NCI-H69 (cell line): ENCODE measurements around the gene LRTM2.

Experiments
- DNase-seq: peaks from one replicate; lab custom pipeline; 2025; lab: John Stamatoyannopoulos, UW

LRTM2 gene

GRCh38 chr12:1842905-1843640, 22.7 kb downstream of the LRTM2 start:
- no peak for DNase-seq

DNA sequence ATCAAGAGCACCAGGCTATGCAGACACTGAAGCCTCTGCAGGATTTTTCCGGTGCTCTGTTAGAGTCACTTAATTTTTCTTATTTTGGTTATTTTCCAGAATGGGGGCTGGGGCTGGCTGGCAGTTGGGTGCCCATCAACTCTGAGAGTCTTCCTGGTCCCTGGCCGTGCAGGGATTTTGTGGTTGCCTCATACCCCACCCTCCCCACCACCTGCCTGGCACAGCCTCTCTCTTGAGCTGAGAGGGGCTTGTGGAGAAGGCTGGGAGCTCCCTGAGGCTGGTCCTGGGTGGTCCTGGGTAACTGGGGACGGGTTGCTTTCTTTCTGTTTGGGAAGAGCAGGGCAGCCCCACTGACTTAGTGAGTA, 23.3 kb downstream of the LRTM2 start:
- no peak for DNase-seq

GRCh38 chr12:1844223-1844622, 23.9 kb downstream of the LRTM2 start:
- no peak for DNase-seq

DNA sequence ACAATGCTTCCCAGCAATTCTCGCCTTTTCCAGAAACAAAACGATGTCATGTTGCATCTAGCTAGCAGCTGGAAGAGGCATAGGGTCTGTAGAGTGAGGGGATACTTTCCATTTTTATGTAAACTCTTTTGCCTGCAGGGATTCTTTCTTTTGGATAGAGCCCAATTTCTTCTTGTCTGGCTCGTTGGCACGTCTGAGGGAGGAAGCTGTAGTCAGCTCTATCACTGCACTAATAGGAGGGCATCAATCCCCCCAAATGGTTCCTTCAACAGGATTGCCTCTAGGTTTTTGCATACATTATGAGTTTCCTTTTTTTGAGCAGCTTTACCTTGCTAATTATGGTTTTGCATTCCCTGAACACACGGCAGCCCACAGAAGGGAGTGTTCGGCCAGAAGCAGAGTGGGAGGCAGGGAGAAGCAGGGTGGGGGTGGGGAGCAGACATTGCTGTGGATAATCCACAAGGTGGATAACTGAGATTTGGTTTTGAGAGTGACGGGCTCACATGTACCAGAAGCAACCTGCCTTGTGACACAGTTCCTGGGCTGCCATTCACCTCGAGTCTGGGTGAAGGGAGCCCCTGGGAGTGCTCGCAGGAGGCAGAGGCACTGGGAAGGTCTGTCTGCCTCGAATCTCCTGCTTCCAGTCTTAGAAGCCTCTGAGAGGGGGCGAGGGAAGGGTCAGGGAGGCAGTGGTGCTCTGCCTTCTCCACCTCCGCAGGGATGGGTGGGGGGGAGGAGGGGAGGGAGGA, 24.5 kb downstream of the LRTM2 start:
- DNase-seq = peak; percentile 40

GRCh38 chr12:1845427-1845826, 25.1 kb downstream of the LRTM2 start:
- DNase-seq = no peak

- no peak for DNase-seq
Observed at GRCh38 chr12:1845886-1846285, 25.5 kb downstream of the LRTM2 start.

GRCh38 chr12:1846421-1847405, 26.3 kb downstream of the LRTM2 start:
- DNase-seq = no peak

DNA sequence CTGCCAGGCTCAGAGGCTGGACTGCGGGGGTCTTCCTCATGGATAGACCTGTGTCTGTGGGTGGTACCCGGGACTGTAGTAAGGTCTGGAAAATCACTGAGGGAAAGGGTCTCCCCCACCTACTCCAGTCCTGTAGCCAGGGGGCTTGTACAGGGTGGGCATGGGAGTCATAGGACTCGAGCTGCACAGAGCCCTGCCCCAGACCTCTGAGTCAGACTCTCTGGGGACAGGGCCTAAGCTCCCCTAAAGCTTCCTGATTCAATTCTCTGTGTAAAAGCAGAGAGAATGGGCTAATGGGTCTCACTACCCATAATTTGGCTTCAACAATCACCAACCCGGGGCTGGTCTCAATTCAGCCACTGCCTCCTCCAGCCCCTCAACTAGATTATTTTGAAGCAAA, 27.0 kb downstream of the LRTM2 start:
- no peak for DNase-seq

- DNase-seq = peak; percentile 38
Observed at GRCh38 chr12:1848146-1848545, 27.8 kb downstream of the LRTM2 start.

GRCh38 chr12:1848745-1849144, 28.4 kb downstream of the LRTM2 start:
- peak; percentile 84 for DNase-seq

GRCh38 chr12:1851151-1851701, 30.9 kb downstream of the LRTM2 start:
- peak; percentile 20 for DNase-seq

GRCh38 chr12:1852076-1852475, 31.7 kb downstream of the LRTM2 start:
- no peak for DNase-seq

DNA sequence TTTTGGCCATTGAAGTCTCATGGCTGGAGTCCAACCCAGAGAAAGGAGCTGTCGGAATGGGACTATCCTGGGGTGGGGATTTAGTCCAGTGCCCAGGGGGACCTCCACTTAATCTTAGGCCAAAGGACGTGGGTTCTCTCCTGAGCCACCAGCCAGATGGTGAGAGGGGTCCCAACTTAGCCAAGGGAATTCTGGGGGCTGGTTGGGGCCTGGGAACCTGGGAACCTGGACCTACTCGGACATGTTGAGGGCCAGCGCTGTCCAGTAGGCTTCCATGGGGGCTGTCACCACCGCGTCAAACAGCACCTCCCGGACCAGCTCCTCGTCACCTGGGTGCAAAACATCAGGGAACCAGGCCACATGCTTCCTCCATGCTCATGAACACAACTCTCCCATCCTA, 33.4 kb downstream of the LRTM2 start:
- DNase-seq = no peak

DNA sequence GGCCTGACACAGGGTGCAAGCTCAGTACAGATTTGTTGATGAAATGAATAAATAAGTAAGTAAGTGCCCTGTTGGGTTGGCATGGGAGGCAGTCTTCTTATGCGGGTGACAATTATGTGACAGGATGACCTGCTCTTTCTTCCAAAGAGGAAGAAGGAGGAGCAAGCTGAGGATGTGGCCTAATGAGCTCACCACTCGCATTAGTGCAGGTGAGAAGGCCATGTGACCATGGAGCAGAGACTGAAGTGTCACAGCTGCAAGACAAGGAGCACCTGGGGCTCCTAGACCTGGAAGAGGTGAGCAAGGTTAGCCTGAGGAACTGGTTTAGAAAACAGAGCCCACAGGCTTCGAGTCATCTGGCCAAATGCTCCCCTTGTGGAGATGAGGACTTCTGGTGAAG, 34.9 kb downstream of the LRTM2 start:
- DNase-seq = peak; percentile 20

- DNase-seq = no peak
Observed at GRCh38 chr12:1857086-1857485, 36.7 kb downstream of the LRTM2 start.

GRCh38 chr12:1857821-1858220, 37.5 kb downstream of the LRTM2 start:
- DNase-seq = no peak

DNA sequence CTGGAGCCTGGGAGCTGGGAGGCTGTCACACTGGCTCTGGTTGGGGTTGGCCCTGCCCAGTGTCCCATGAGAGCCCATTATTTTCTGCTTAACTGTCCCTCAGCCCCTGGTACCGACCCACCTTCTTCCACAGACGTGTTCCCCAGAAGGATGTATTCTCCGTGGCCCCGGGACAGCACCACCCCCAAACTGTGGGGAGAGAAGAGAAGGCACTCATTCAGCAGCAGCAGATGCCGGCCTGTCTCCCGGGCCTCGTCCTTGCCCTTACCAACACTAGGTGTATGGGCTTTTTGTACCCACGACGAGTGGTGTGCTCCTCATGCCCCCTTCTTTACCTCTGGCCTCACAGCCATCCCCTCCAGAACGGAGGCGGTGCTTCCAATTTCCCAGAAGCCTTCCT, 38.1 kb downstream of the LRTM2 start:
- no peak for DNase-seq

DNA sequence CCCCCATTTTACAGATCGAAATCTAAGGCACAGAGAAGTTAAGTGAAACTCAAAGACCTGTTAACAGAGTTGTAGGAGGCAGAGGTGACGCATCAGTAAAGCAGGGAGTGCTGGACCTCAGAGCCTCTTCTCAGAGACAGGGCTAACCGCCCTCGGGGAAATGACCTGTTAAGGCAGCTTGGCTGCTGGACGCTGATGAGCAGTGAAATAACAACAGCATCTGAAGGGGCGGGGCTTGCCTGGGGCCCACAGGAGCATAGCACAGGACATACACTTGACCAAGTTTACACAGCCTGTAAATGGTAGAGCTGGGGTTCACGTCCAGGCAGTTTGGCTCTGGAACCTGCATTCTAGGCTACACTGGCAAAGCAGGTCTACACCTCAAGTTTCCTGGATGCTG, 39.3 kb downstream of the LRTM2 start:
- DNase-seq = peak; percentile 14

GRCh38 chr12:1862973-1863372, 42.6 kb downstream of the LRTM2 start:
- DNase-seq = no peak

DNA sequence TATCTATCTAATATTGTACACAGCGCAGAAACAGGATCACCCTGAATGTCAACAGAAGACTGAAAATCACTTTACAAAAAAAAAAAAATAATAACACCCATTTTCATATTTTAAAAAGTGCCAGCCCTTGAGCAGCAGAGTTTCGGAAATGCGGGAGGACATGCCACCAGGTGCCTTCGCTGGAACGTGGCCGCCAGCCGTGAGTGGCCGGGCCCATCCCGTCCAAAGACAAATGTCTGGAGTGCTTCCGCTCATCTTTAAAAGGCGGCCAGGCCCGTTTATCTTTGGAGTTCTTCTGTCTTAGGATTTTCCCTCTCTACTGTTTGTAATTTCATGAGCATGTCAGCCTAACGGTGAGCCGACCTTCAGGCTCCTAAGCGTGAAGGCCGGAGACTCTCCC, 43.5 kb downstream of the LRTM2 start:
- DNase-seq = no peak

GRCh38 chr12:1864456-1864855, 44.1 kb downstream of the LRTM2 start:
- no peak for DNase-seq

GRCh38 chr12:1864867-1865266, 44.5 kb downstream of the LRTM2 start:
- no peak for DNase-seq
